GM12891 (cell line): ENCODE data around the gene FSHR.

Experiments used
- DNase-seq: peaks from one replicate; pipeline ENCODE4 v3.0.0; 2011; ENCODE audit warnings: low spot score; ENCODE audit not compliant: insufficient read length
- FAIRE-seq: peaks from 2 replicates; lab custom pipeline; 2011; peaks lifted over from hg19 to GRCh38; lab: Jason Lieb, UNC
- PAX5 ChIP-seq: IDR thresholded peaks from 2 replicates; pipeline ENCODE4 v1.6.1; 2011; ENCODE audit warnings: low read length, moderate library complexity, mild to moderate bottlenecking; ENCODE audit not compliant: insufficient read depth, severe bottlenecking
- POLR2A ChIP-seq: IDR thresholded peaks from 2 replicates; pipeline ENCODE4 v1.6.1; 2011; ENCODE audit warnings: low read depth, low read length, control low read depth
- POLR2AphosphoS5 ChIP-seq: IDR thresholded peaks from 2 replicates; pipeline ENCODE4 v1.6.1; 2011; ENCODE audit warnings: low read depth, low read length, control low read depth
- POU2F2 ChIP-seq: IDR thresholded peaks from 2 replicates; pipeline ENCODE4 v1.6.1; 2011; ENCODE audit warnings: low read depth, mild to moderate bottlenecking, control low read depth, low read length, moderate library complexity
- SPI1 ChIP-seq: IDR thresholded peaks from 2 replicates; pipeline ENCODE4 v1.6.1; 2011; ENCODE audit warnings: low read depth, low read length, control low read depth
- TAF1 ChIP-seq: IDR thresholded peaks from 2 replicates; pipeline ENCODE4 v1.6.1; 2011; ENCODE audit warnings: low read depth, low read length, control low read depth

Gene FSHR

DNA sequence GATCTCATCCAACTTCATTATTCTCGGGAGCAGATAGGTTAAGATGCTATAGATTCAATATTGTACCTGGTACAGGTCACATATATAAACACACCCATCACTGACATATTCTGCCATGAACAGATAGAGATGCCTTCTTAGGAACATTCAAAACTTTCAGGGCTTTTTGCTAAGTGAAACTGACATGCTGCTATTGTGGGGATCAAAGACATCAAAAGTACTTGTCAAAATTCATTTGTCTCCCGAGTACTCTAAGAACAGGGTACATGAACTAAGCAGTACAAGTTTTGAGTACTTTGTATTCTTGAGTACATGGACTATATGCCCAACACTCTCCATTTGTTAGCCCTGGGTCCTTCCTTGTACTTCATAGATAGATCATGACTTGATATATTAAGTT is 173.5 kb downstream of the FSHR start:
- DNase-seq: no peak
- FAIRE-seq: peak; percentile 9
- TF ChIP-seq SPI1 (no peak), PAX5 (no peak), POLR2AphosphoS5 (no peak), POU2F2 (no peak), POLR2A (no peak), TAF1 (no peak)

DNA sequence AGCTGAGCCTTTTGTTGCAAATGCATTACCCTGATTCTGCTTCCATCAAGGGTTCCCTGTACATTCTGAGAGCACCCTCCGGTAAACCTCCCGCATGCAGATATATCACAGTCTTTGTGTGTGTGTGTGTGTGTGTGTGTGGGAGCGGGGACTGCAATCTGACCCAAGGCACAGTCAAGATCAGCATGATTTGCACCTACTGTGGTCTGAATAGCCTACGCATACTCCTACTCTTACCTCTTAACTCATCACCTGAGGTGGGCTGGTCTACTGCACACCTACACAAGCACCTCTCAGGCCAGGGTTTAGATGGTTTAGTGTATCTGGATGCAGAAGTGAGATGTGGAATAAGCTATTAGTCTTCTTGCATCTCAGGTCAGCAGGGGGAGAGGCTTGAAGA is 174.6 kb downstream of the FSHR start:
- FAIRE-seq (no peak), DNase-seq (no peak)
- TF ChIP-seq TAF1 (no peak), POU2F2 (no peak), PAX5 (no peak), POLR2A (no peak), POLR2AphosphoS5 (no peak), SPI1 (no peak)

DNA sequence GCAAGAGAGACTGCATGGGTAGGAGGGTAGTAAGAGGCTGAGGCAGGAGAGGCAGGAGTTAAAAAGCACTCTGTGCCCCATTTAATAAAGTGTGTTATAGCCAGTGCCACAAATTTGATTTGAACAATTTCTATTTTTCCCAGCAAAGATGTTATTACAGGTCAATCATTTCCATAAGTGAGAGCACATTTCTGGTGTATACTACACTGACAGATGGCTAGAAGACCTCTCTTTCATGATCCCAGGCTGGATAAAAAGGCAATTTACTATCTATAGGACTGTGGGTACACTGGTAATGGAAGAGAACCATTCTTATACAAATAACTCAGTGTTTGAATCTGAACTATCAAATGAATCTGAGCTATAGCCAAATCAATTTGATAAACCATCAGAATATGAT is 176.2 kb downstream of the FSHR start:
- TF ChIP-seq POLR2AphosphoS5 (no peak), POLR2A (no peak), SPI1 (no peak), TAF1 (no peak), POU2F2 (no peak), PAX5 (no peak)
- FAIRE-seq: no peak
- no peak for DNase-seq

DNA sequence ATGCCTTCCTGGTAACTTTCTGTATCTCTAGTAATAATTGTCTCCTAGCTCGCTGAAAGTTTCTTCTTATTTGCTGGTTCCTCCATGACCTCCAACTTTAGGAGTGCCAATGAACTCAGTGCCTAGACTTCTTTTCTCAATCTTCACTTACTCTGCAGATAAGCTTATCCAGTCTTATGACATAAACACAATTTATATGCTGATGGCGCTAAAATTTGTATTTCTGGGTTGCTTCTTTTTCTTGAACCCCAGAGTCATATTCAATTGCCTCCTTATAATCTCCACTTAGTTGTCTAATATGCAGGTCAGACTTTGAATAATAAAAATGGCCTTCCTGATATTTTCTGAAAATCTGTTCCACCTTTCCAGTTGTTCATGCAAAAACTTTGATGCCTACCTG is 182.5 kb downstream of the FSHR start:
- TF ChIP-seq SPI1 (no peak), TAF1 (no peak), POLR2A (no peak), PAX5 (no peak), POLR2AphosphoS5 (no peak), POU2F2 (no peak)
- FAIRE-seq: no peak
- DNase-seq: no peak

DNA sequence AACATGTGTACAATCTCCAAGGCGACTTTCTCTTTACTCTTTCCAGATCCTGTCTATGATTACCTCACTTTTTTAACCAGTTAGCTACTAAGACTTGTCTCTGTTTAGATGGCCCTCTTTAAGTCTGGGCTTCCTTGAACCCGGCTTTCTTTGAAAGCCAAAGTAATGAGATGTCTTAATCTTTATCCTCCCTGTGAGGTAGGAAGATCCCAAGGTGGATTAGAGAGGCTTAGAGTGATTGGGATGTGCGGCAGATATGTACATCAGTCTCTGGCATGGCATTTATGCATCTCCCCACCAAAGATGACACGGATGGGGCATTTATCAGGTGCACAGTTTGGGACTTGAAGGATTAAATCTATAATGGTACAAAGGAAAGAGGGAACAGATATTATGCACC is 186.3 kb downstream of the FSHR start:
- DNase-seq (no peak), FAIRE-seq (no peak)
- TF ChIP-seq SPI1: no peak
- no peak for TF ChIP-seq PAX5

DNA sequence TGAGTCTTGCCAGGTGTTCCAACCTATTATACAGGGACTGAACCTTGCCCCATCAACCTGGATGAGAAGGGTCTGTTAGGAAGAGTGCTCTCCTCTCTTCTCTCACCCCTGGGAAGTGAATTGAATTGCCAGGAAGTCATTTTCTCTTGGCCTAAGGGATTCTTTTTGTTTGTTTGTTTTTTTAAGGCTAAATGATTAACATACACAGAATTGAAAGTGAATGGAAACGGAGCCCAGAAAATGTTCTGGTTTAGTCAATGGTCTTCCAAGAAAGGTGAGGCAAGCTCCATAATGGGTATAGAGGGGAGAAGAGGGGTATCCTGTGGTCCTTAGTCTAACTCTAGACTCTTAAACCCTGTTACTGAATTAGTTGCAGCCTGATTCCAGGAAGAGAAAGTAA is 189.1 kb downstream of the FSHR start:
- TF ChIP-seq PAX5: no peak
- TF ChIP-seq TAF1: no peak
- no peak for TF ChIP-seq POU2F2
- no peak for TF ChIP-seq POLR2AphosphoS5
- no peak for TF ChIP-seq POLR2A
- no peak for TF ChIP-seq SPI1
- no peak for FAIRE-seq

DNA sequence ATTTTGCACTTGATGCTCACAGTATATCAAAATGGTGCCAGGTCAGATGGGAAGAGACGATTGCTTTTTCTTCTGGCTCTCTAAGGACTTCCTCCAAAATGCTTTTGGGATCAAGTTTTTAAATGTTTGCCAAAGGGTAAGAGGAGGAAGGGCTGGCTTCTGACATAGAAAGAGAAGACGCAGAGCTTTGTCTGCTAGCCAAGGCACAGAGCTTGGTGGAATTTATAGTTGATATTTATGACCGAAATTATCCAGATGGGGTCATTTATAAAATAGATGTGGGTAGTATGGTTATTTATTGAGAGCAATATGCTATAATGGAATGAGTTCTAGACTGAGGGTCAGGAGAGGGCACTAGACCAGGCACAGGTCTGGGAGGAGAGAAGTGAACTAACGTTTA is 193.3 kb downstream of the FSHR start:
- FAIRE-seq (no peak), DNase-seq (no peak)
- TF ChIP-seq PAX5 (no peak), POLR2AphosphoS5 (no peak), POU2F2 (no peak), SPI1 (no peak), POLR2A (no peak)

More for the DNA sequence above, 189.1 kb downstream of the FSHR start:
- DNase-seq: no peak

DNA sequence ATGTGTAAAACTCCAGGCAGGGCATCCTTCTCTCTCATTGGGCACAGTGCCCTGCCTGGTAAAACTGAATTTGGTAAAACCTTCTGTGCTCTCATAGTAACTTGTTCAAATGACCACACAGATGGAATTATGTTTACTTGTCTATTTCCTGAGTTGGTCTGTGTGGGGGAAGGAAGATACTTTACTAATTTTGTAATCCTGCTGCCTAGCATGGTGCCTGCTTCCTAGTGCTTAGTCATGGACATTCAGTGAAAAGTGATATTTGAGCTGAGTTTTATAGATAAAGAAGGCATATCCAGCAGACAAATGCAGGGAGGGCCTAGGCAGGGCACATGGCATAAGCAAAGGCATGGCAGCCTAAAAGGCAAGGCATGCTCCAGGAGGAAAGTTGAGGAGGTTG is 199.4 kb downstream of the FSHR start:
- DNase-seq (no peak), FAIRE-seq (no peak)
- TF ChIP-seq POLR2AphosphoS5: no peak
- no peak for TF ChIP-seq POU2F2
- TF ChIP-seq TAF1: no peak
- no peak for TF ChIP-seq PAX5
- TF ChIP-seq SPI1: no peak

DNA sequence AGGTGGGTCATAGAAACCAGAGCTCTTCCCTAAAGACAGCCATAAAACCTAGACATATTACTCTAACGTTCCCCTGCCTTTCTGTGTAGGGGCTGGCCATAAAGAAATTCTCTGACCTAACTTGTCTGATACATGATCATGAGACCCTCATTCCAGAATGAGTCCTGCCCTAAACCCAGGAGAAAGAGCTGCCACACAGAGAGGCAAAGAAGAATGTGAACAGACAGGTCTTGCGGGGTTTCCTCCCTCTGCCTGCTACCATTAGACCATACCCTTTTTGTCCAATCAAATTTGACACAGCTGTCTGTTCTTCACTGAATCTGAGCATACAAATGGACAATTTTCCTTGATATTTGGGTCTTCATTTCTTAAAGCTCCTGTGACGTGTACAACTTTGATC is 200.0 kb downstream of the FSHR start:
- DNase-seq: no peak
- FAIRE-seq: no peak
- no peak for TF ChIP-seq PAX5
- no peak for TF ChIP-seq TAF1
- no peak for TF ChIP-seq POLR2A
- no peak for TF ChIP-seq POU2F2
- TF ChIP-seq SPI1: no peak
- TF ChIP-seq POLR2AphosphoS5: no peak

DNA sequence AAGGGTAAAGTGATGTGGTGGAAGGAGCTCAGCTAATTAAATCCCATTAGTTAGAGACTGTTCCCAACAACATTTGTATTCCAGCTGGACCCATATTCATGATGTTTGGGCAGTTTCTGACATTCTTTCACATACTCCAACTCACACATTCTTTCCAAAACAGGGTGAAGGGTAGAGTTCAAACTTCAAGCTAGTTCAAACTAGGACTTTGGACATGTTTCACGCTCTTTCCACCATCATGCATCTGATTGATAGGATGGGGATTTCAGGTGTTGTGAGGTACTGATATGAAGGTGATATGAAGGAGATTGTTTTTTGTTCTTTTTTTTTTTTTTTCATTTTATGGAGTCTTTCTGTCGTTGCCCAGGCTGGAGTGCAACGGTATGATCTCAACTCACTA is 201.7 kb downstream of the FSHR start:
- FAIRE-seq (no peak), DNase-seq (no peak)
- no peak for TF ChIP-seq POLR2AphosphoS5

DNA sequence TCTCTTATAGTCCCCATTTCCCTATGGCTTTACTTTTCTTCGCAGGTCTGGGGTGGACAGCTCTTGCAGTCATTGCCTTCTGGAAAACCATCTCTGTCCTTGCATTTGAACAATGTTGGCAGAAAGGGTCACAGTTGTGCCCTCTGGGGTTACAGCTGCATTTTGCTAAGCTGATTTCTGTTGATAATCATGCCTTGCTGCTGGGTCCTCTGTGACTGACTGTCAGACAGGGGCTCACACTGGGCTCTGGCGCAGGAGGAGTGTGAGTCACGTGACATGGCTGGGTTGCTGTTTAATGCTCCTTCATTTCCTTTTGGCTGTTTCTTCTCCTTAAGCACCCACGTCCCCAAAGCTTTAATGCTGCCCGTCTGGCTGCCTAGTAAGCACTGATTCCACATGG is 202.2 kb downstream of the FSHR start:
- no peak for FAIRE-seq
- DNase-seq: no peak
- no peak for TF ChIP-seq TAF1
- no peak for TF ChIP-seq SPI1
